ENCODE data around the gene KDM6A.
"Not testable (repeated sequence)": the region's sequence is repeated elsewhere in the genome, so short reads cannot be mapped to it uniquely, and the experiment has no call there.

Gene KDM6A

DNA sequence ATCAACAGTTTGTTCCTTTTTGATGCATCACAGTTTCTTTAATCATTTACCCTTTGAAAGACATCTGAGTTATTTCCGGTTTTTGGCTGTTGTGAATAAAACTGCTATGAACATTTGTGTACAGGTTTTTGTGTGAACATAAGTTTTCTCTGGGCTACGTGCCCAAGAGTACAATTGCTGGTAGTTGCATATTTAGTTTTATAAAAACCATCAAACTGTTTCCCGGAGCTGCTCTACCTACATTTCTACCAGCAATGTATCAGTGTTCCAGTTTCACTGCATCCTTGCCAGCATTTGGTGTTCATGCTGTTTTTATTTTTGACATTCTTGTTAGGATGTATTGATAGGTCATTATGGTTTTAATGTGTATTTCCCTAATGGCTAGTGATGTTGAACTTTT lies 17.3 kb downstream of the KDM6A start:
- no peak for DNase-seq

DNA sequence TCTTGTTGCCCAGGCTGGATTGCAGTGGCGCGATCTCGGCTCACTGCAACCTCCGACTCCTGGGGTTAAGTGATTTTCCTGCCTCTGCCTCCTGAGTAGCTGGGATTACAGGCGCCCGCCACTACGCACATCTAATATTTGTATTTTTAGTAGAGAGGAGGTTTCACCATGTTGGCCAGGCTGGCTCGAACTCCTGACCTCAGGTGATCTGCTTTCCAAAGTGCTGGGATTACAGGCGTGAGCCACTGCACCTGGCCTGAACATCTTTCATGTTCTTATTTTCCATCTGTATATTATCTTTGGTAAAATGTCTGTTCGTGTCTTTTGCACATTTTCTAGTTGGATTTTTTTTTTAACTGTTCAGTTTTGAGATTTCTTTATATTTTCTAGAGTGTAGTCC lies 17.7 kb downstream of the KDM6A start:
- not testable (repeated sequence) for DNase-seq

DNA sequence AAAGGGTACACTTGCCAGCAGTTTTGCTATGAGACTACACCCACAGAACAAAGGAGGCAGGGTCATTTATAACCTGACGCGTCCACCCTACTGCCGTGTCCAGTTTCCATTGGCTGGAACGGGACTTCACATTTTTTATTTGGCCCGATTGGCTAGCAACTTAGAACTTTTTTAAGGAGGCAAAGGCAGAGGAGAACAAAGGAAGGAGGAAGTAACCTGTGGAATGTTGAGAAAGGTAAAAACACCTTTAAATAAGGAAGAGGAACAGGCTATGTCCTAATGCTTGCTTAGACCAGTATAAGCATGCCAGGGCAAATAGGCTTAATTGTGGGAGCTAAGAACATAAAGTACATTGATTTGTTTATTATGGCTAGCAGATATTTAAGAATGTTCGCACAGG lies 18.7 kb downstream of the KDM6A start:
- DNase-seq = no peak

DNA sequence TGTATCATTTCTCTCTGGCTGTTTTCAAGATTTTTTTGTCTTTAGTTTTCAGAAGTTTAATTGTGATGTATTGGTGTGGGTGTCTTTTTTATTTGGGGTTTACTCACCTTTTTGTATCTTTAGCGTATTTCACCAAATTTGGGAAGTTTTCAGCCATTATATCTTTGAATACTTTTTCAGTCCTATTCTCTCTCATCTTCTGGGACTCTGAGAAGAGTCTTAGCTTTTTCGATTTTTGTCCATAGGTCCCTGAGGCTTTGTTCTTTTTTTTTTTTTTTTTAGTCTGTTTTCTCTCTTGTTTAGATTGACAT lies 23.8 kb downstream of the KDM6A start:
- DNase-seq = no peak

DNA sequence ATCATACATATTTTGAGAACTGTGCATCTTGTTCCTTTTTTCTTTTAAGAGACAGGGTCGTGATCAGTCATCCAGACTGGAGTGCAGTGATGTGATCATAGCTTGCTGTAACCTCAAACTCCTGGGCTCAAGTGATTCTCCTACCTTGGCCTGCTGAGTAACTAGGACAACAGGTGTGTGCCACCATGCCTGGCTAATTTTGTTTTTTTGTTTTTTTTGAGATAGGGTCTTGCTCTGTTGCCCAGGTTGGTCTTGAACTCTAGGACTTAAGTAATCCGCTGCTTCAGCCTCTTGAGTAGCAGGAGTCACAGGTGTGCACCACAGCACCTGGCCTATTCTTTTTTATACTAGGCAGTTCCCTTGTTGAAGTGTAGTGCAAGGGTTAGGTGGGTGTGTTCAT lies 24.6 kb downstream of the KDM6A start:
- no peak for DNase-seq

DNA sequence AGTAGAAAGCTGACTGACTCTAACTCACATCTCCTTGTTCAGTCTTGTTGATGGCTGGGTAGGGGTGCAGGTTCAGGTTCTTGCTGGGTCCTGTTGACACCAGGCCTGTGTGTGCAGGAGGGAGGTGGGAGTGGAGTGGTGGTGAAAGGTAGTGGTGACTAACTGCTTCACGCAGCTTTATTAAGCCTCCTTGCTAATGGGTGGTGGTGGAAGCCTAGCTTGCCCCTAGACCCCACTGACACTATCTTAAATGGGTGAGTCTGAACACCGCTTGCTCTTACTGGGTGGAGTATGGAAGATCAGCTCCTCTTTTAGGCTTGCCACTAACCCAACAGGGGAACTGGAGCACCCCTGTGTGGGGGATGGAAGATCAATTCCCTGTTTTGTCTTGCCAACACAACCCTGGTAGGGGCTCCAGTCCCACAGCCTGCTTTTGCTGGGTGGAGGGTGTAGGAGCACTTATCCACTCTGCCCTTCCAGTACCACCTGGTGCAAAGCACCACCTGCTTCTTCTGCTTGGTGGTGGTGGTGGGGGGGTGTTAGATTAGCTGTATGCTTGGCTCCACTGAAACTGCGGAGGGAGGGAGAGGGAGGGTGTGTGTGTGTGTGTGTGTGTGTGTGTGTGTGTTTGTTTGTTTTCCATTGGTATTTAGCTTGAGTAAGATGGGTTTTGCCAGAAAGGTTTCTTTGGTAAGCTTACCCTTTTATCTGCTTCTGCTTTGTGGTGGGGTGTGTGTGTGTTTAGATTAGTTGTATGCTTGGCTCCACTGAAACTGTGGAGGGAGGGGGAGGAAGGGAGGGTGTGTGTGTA lies 25.6 kb downstream of the KDM6A start:
- DNase-seq = no peak

DNA sequence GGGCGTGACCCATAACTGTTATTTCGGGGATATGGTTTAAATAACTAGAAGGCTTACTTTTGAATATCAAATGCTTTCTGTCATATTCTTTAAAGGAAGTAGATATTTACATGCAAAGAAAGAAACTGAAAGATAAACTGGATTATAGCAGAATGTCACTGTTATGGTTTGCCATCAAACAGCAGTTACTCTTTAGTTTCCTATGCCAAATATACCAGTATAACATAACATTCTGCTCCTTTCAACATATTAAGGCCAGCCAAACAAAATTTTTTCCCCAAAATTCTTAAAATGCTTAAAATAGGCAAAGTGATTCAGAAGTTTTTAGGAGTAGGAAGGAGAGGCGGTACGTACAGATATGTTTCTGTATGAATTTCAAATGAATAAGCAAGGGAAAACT lies 27.0 kb downstream of the KDM6A start:
- no peak for DNase-seq

DNA sequence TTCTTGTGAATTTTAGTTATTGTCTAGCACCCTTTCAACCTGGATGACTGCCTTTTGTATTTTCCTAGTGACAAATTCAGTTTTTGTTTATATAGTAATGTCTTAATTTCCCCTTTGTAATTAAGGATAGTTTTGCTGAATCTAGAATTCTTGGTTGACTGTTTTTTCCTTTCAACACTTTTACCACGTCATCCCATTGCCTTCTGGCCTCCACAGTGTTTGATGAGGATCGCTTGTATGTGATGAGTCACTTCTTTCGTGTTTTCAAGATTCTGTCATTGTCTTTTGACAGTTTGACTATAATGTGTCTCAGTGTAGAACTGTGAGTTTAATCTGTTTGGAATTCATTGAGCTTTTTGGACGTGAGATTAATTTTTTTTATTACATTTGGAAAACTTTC lies 30.1 kb downstream of the KDM6A start:
- no peak for DNase-seq

DNA sequence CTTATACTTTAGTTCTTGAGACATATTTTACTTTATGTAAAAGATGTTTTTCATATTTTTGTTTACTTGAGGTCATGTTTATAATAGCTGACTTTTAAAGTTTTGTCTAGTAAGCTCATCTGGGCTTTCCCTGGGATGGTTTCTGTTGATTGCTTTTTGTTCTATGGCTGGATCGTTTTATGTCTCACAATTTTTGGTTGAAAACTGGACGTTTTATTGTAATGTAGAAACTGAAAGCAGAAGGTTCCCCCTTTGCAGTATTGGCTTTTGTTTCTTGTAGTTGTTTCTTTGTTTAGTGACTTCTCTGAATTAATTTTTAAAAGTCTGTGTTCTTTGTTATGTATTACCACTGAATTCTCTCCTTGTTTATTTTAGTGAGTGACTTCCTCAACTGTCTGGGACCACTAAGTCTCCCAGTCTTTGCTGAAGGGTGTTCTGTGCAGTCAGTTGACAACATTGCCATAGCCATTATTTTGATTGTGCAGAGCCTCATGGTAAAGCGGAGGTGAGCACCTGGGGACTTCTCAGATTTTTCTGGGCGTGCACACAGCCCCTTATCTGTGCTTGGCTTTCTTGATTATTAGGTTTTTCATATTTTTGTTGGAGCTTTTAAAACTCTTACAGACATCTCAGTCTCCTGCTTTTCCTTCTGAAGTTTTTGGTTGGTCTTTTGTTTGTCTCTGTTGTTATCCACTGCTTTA lies 31.0 kb downstream of the KDM6A start:
- no peak for DNase-seq

DNA sequence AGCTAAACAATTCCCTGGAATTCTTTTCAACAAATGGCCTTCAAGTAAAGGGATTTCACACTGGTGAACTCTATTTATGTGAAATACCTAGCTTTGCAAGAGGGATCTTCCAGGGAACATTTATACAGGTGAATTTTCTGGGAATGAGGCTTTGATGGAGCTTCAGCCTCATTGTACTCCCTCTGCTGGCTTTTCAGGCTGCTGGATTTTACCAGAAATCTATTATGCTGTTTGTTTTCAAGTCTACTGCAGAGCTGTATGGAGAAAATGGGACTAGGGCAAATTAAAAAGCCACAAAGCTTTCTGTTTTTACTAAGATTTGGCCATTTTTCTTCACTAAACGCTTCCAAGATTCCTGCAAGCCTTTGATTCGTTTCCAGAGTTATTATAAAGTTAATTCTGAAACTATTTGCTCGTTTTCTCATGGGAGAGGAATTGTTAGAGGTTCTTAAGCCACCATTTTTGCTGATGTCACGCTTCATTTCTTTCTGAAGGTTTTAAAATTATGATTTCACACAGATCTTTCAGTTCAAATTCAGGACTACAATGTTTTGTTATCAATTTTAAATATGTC lies 31.6 kb downstream of the KDM6A start:
- no peak for DNase-seq

DNA sequence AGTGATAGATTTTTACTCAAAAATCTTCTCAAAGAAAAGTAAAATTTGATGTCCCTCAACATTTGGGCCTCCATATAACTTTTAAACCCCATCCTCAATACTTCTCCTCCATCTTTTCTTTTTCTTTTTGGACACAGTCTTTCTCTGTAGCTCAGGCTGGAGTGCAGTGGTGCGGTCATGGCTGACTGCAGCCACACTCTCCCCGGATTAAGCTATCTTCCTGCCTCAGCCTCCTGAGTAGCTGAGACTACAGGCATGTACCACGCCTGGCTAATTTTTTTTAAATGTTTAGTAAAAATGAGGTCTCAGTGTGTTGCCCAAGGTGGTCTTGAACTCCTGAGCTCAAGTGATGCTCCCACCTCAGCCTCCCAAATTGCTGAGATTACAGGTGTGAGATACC lies 33.1 kb downstream of the KDM6A start:
- DNase-seq = no peak

DNA sequence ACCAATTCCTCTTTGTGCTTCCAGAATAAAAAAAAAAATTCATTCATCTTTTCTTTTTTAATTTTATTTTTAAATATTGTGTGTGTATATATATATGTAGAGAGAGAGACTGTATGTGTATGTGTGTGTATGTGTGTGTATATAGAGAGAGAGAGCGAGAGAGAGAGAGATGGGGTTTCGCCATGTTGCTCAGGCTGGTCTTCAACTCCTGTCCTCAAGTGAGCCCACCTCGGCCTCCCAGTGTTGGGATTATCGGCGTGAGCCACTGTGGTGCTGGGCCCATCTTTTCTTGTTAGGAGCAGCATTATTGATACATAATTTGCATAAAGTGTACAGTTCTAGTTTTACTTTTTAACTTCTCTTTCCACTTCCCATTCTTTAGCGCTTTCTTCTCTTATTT lies 33.6 kb downstream of the KDM6A start:
- no peak for DNase-seq

DNA sequence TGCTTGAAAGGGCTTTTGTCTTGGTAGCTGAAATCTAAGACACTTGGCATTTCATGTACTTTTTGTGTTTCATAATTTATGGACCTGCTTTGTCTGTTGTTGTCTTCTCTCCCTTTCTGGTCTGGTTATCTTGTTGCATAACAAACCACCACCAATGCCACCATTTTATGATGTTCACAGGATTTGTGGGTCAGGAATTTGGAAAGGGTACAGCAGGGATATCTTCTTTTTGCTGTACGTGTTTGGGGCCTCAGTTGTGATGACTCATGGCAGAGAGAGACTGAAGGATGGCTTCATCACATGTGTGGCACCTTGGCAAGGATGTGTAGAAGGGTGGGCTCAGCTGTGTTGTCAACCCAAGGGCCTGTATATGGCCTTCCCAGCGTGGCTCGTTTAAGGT lies 35.2 kb downstream of the KDM6A start:
- no peak for DNase-seq

DNA sequence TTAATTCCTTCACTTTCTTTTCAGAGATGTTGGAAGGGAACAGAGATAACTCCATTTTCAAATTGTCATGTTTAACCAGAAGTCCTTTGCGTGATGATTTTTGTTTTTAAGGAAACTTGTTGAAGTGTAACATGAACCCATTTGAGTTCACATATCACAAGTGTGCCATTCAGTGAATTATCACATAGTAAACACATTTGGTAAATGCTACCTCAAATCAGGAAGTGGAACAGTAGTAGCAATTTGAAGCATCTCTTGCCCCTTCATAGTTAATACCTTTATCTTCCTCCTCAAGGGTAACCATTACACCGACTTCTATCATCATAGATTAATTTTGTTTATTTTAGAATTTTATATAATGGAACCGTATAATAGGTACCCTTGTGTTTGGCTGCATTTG lies 35.8 kb downstream of the KDM6A start:
- no peak for DNase-seq

DNA sequence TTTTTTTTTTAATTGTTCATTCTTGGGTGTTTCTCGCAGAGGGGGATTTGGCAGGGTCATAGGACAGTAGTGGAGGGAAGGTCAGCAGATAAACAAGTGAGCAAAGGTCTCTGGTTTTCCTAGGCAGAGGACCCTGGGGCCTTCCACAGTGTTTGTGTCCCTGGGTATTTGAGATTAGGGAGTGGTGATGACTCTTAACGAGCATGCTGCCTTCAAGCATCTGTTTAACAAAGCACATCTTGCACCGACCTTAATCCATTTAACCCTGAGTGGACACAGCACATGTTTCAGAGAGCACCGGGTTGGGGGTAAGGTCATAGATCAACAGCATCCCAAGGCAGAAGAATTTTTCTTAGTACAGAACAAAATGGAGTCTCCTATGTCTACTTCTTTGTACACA lies 37.5 kb downstream of the KDM6A start:
- not testable (repeated sequence) for DNase-seq

DNA sequence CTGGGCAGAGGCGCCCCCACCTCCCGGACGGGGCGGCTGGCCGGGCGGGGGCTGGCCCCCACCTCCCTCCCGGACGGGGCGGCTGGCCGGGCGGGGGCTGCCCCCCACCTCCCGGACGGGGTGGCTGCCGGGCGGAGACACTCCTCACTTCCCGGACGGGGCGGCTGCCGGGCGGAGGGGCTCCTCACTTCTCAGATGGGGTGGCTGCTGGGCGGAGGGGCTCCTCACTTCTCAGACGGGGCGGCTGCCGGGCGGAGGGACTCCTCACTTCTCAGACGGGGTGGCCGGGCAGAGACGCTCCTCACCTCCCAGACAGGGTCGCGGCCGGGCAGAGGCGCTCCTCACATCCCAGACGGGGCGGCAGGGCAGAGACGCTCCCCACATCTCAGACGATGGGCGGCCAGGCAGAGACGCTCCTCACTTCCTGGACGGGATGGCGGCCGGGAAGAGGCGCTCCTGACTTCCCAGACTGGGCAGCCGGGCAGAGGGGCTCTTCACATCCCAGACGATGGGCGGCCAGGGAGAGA lies 38.1 kb downstream of the KDM6A start:
- not testable (repeated sequence) for DNase-seq

DNA sequence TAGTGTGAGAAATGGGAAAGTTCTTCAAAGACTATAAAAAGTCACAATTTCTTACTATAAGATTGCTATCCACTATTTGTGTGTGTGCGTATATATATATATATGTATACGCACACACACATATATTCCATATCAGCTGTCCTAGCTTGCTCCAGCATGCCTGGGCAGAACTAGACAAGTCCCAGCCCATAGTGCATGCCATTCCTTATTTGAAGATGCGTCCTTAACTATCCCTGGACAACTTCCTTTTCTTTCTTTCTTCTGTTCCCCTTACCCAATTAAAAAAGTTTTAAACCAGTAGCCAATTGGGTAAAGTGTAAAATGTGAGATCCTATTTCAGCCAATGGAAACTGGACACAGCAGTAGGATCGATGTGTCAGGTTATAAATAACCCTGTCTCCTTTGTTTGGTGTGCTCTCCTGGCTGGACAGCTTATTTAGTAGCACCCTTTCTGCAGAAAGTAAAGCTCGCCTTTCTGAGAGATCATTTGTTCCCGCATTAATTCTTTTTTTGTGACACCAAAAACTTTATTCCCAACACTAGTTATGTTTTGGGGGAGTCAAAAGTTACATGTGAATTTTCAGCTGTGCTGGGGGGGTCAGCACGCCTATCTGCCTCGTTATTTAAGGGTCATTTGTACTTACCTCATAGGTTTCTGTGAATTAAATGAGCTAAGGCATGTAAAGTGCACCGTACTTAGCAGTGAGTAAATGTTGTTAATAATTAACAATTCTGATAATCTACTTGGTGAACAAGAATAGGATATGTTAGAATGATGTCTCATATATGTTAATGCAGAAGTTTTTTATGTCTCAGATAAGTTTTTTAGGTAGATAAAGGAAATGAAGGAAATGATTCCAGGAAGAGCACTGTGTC lies 40.9 kb downstream of the KDM6A start:
- no peak for DNase-seq

DNA sequence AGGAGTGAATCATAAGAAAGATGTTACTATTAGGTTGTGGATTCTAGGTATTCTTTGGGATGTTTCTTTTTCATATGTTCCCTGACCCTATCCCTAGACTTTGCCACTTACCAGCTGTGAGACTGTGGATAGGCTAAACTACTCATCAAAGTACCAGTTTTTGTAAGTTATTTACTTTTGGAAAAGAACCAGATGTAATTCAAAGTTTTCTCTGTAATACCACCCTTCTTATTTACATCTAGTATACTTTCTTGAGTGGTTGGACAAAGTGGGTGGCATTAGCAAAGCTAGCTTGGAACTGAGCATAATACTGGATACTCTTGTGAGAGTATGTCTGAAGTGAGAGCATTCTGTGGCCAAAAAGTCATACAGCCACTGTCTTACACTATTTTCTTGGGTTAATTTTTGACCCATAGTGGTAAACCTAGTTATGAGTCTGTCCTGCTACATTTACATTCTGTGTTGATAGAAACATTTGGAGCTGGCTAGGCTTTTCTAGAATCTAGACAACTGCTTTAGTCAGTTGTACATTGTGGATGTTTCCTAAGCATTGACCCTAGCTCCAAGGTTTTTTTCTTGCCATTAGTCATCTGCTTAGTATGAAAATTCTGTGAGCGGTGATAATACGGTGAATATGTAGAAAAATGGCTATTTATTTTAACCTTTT lies 41.7 kb downstream of the KDM6A start:
- no peak for DNase-seq

DNA sequence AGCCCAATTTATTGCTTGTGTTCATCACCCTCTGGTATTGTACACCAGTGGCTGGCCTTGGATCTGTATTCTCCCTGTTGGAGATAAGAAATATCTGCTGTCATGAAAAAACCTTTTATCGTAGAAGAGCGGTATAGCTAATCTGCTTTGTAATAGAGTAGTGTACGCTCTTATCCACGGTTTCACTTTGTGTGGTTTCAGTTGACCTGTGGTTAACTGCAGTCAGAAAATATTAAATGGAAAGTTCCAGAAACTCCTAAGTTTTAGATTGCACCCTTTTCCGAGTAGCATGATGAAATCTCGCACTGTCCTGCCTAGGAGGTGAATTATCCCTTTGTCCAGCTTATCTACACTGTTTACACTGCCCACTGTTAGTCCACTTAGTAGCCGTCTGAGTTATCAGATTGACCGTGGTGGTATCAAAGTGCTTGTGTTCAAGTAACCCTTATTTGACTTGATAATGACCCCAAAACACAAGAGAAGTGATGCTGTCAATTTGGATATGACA lies 42.4 kb downstream of the KDM6A start:
- no peak for DNase-seq

DNA sequence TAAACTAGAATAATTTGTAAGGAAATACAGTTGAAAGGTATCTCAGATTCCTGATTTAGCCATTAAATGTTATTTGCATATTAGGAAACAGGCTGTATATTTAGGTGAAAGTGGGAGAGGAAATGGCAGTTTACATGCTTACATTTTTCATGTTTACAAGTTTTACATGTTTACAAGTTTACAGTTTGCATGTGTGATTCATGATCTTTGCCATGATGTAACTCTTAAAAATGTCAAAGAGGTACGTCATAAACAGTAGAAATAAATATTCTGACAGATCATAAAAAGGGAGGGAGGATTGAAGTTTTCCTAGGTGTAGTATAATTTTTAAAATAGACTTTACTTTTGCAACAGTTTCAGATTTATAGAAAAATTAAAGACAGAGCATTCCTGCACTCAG lies 45.7 kb downstream of the KDM6A start:
- no peak for DNase-seq

DNA sequence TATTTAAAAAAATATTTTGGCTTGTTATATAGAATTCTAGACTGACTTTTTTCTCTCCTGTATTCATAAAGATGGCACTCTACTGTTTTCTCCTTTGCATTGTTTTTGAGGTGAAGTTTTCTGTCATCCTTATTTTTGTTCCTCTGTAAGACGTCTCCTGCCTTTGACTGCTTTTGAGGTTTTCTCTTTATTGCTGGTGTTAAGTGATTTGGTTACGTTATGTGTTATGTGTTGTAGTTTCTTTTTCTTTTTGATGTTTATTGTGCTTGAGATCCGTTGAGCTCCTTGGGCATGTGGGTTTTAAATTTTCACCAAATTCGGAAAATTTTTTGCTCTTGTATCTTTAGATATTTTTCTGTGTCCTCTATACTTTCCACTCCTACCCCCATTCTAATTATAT lies 50.0 kb downstream of the KDM6A start:
- no peak for DNase-seq

DNA sequence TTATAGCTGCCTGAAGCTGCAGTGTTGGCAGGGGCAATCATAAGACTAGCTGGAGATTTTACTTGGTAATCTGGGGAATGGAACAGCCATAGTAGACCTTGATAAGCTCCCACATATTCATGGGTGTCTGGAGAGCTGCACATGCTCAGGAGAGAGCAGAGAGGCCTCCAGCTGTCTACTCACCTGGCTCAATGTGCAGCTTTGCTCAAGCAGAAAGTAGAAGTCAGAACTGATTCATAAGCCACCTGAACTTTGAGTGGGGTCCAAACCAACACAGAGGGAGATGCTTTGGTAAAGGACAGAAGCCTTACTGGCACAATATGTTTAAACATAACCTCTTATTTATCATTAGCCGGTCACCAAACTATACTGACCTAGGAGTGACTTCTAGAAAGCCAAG lies 54.4 kb downstream of the KDM6A start:
- DNase-seq = no peak

All from activated CD4-positive, alpha-beta T cell treated with anti-CD3 and anti-CD28 coated beads, Interleukin-2, amount 50 U/mL, for 1 hour (primary cell).